CD4-positive, alpha-beta memory T cell (primary cell): ENCODE measurements around the gene NMB. TPM values are rescaled to one million over a fixed set of nuclear protein-coding genes. Genes with fewer than 3 reads are reported as not detected.
A peak's percentile ranks its signal among the peaks of the same experiment; 100 is the strongest.

Experiments
- CTCF ChIA-PET: fragments of 350-600 bp; sonication (Branson Sonifier 250); formaldehyde crosslinking; loops from one replicate; lab custom pipeline; 2021; ENCODE audit warnings: inconsistent platforms; ENCODE audit not compliant: partially characterized antibody; lab: Charles Lee
- POLR2A ChIA-PET: fragments of 350-600 bp; sonication (Branson Sonifier 250); formaldehyde crosslinking; loops from one replicate; lab custom pipeline; 2021; ENCODE audit not compliant: partially characterized antibody; lab: Charles Lee
- DNase-seq, 5 donors: peaks; one replicate each; pipeline versions ENCODE4 v3.0.0 to v3.0.0-alpha.2; 2020 to 2022; ENCODE audit warnings: mixed read lengths in 1 of 5
- H3K27ac ChIP-seq: one replicate; pipeline ENCODE4 v1.7.0; 2013; ENCODE audit warnings: low read depth, low read length
- H3K27me3 ChIP-seq: 2 replicates; pipeline ENCODE4 v1.7.0; 2013; ENCODE audit warnings: mild to moderate bottlenecking, low read length, moderate library complexity; ENCODE audit not compliant: insufficient read depth
- H3K36me3 ChIP-seq: 2 replicates; pipeline ENCODE4 v1.7.0; 2013; ENCODE audit warnings: mild to moderate bottlenecking, low read length, moderate library complexity; ENCODE audit not compliant: insufficient read depth
- H3K4me1 ChIP-seq: 2 replicates; pipeline ENCODE4 v1.7.0; 2013; ENCODE audit warnings: mild to moderate bottlenecking, low read length, moderate library complexity; ENCODE audit not compliant: insufficient read depth
- H3K4me3 ChIP-seq, 2 donors: one replicate each; pipeline ENCODE4 v1.7.0; 2013; ENCODE audit warnings: low read length in 2 of 2, mild to moderate bottlenecking in 1 of 2
- H3K9me3 ChIP-seq, 2 donors: one replicate each; pipeline ENCODE4 v1.7.0; 2013; ENCODE audit warnings: low read length in 2 of 2, control low read depth in 1 of 2; ENCODE audit not compliant: control insufficient read depth in 1 of 2
- H3K27ac Mint-ChIP-seq, 7 donors: one replicate each; pipeline ENCODE4 v1.8.0; 2020 to 2021; ENCODE audit warnings: mixed read lengths in 7 of 7, mild to moderate bottlenecking in 6 of 7, inconsistent platforms in 3 of 7, moderate library complexity in 3 of 7
- H3K27me3 Mint-ChIP-seq, 2 donors: one replicate each; pipeline ENCODE4 v1.8.0; 2020 to 2021; ENCODE audit warnings: mixed read lengths in 2 of 2
- H3K36me3 Mint-ChIP-seq, 2 donors: one replicate each; pipeline ENCODE4 v1.8.0; 2020 to 2021; ENCODE audit warnings: mixed read lengths in 2 of 2, inconsistent platforms in 1 of 2, mild to moderate bottlenecking in 1 of 2
- H3K4me1 Mint-ChIP-seq, 4 donors: one replicate each; pipeline ENCODE4 v1.8.0; 2020 to 2021; ENCODE audit warnings: mixed read lengths in 4 of 4, mild to moderate bottlenecking in 1 of 4
- H3K4me3 Mint-ChIP-seq, 8 donors: one replicate each; pipeline ENCODE4 v1.8.0; 2020 to 2021; ENCODE audit warnings: mixed read lengths in 8 of 8, mild to moderate bottlenecking in 7 of 8, moderate library complexity in 6 of 8, inconsistent platforms in 3 of 8
- H3K9me3 Mint-ChIP-seq, 8 donors: one replicate each; pipeline ENCODE4 v1.8.0; 2020 to 2021; ENCODE audit warnings: mixed read lengths in 8 of 8, mild to moderate bottlenecking in 5 of 8, inconsistent platforms in 3 of 8, moderate library complexity in 1 of 8
- intact Hi-C: fragments of 100-400 bp; cut with micrococcal nuclease; formaldehyde crosslinking; loops from one replicate; pipeline ENCODE4 v1.15.1; 2023
- polyA plus RNA-seq, 2 donors: library from polyadenylated mRNA; unstranded; fragments of 300-500 nt; fragmentation: Illumina TruSeq; gene quantifications; one replicate each; pipeline ENCODE4 v1.2.3, GENCODE V29; 2021
- total RNA-seq, 2 experiments: library from RNA; stranded (reverse); gene quantifications; one replicate each; pipeline ENCODE4 v1.2.3, GENCODE V29; 2021

The NMB gene
- 1 to 10 TPM; 2.4 to 2.5 TPM for total RNA-seq
- 1 to 10 TPM; 4.0 to 4.1 TPM for polyA plus RNA-seq

- H3K36me3 Mint-ChIP-seq: peaks cover 0 to 15% of the 10 kb centered on the region in 2 donors
- peaks cover 0 to 2% (median 0%) of the 10 kb centered on the region in 8 donors for H3K9me3 Mint-ChIP-seq
- Histone ChIP-seq H3K27ac (peak within 1 kb of the TSS; percentile 58), H3K27me3 (no peaks in the 10 kb centered on the region), H3K36me3 (no peaks in the 10 kb centered on the region), H3K9me3 (no peaks in the 10 kb centered on the region), H3K4me3 (peak within 1 kb of the TSS; percentile 39 to 44), H3K4me1 (peaks cover 34% of the 10 kb centered on the region)
- H3K27me3 Mint-ChIP-seq: no peaks in the 10 kb centered on the region
- H3K4me3 Mint-ChIP-seq: peak within 1 kb of the TSS; percentile 77 to 87 (median 81)
- H3K4me1 Mint-ChIP-seq: peaks cover 14 to 52% (median 35%) of the 10 kb centered on the region in 4 donors
- peak; percentile 87 to 90 (median 88) for DNase-seq
- H3K27ac Mint-ChIP-seq: peak within 1 kb of the TSS; percentile 89 to 98 (median 93)
- intact Hi-C loops: loop anchor here (1.0 kb wide), 4 partner anchors 58 to 270 kb away; partner anchors contain the start of genes SEC11A and ZNF592
- CTCF ChIA-PET: interaction anchor here (0.6 to 3.5 kb wide), 28 partner anchors 8 to 270 kb away, joined by 3 to 19 read pairs (median 5); partner anchors contain the start of genes SEC11A and ZSCAN2
- POLR2A ChIA-PET: interaction anchor here (0.6 to 8.8 kb wide), 16 partner anchors 19 to 323 kb away, joined by 3 to 144 read pairs (median 4); partner anchors contain the start of gene SEC11A
These were observed at the start of gene NMB for GRCh38 chr15:84658080-84658787. Gene NMB, minus strand, starts transcription at chr15:84658199. Its CDS starts 47 bp downstream, at chr15:84658152.

DNA sequence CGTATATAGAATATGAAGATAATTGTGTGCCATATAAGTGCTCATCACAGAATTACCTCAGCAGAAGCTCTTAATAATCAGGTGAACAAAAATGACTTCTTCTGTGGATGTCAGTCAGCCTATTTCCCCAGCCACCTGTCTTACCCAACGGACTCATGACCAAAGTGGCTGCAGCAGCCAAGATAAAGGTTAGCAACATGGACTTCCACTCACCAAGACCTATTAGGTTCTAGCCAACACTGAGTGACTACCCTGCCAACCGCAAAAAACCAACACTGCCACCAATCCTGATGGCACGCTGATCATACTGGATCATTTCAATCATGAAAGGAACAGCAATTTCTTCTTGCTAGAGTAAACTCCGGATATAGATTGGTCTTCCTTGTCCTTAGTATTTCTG is 45.8 kb upstream of the NMB start:
- CTCF ChIA-PET: no interaction called here
- no peak for DNase-seq
- H3K9me3 ChIP-seq: no peaks in the 10 kb centered on the region
- Mint-ChIP-seq H3K4me3 (peak overlapping the region in 2 of 8 donors; percentile 13 to 32), H3K4me1 (peaks cover 48 to 80% (median 57%) of the 10 kb centered on the region in 4 donors), H3K27ac (peak overlapping the region in 6 of 7 donors; percentile 16 to 77 (median 56)), H3K9me3 (no peaks in the 10 kb centered on the region), H3K27me3 (no peaks in the 10 kb centered on the region), H3K36me3 (peaks cover 3 to 22% of the 10 kb centered on the region in 2 donors)
- intact Hi-C loops: no loop called here
- no peaks in the 10 kb centered on the region for H3K36me3 ChIP-seq
- POLR2A ChIA-PET: interaction anchor here (1.1 to 6.2 kb wide), 4 partner anchors 12 to 44 kb away, joined by 3 to 31 read pairs (median 18); partner anchors contain the start of genes SEC11A and ZNF592
- peaks cover 56% of the 10 kb centered on the region for H3K4me1 ChIP-seq
- H3K27me3 ChIP-seq: no peaks in the 10 kb centered on the region
- no peak overlapping the region for H3K4me3 ChIP-seq
- H3K27ac ChIP-seq: no peak overlapping the region

- Histone ChIP-seq H3K4me1 (peaks cover 61% of the 10 kb centered on the region), H3K9me3 (no peaks in the 10 kb centered on the region), H3K4me3 (no peak overlapping the region), H3K36me3 (no peaks in the 10 kb centered on the region), H3K27me3 (no peaks in the 10 kb centered on the region), H3K27ac (no peak overlapping the region)
- Mint-ChIP-seq H3K9me3 (no peaks in the 10 kb centered on the region), H3K4me1 (peaks cover 47 to 81% (median 61%) of the 10 kb centered on the region in 4 donors), H3K4me3 (peak overlapping the region in 4 of 8 donors; percentile 2 to 16 (median 9)), H3K27ac (peak overlapping the region in 6 of 7 donors; percentile 22 to 77 (median 50)), H3K27me3 (no peaks in the 10 kb centered on the region), H3K36me3 (peaks cover 0 to 15% of the 10 kb centered on the region in 2 donors)
- intact Hi-C loops: no loop called here
- CTCF ChIA-PET: interaction anchor here (0.9 kb wide), 1 partner anchor 13 kb away, joined by 4 read pairs; the partner anchor contains the start of gene SEC11A
- DNase-seq: no peak
- POLR2A ChIA-PET: interaction anchor here (0.6 to 6.2 kb wide), 5 partner anchors 13 to 1091 kb away, joined by 3 to 31 read pairs (median 6); partner anchors contain the start of genes SEC11A and ZNF592
These were observed 45.0 kb upstream of the NMB start for GRCh38 chr15:84702961-84703482.

GRCh38 chr15:84699538-84700191 is 41.7 kb upstream of the NMB start:
- peaks cover 0 to 13% of the 10 kb centered on the region in 2 donors for H3K36me3 Mint-ChIP-seq
- H3K4me3 ChIP-seq: no peak overlapping the region
- peaks cover 49 to 77% (median 61%) of the 10 kb centered on the region in 4 donors for H3K4me1 Mint-ChIP-seq
- ChIA-PET POLR2A (interaction anchor here (0.6 to 1.2 kb wide), 2 partner anchors 16 to 41 kb away, joined by 3 to 7 read pairs; partner anchors contain the start of genes NMB and SEC11A), CTCF (interaction anchor here (1.3 to 2.2 kb wide), 2 partner anchors 15 to 17 kb away, joined by 6 read pairs; partner anchors contain the start of gene SEC11A)
- H3K27me3 Mint-ChIP-seq: no peaks in the 10 kb centered on the region
- peak overlapping the region; percentile 15 to 76 (median 38) for H3K27ac Mint-ChIP-seq
- H3K27me3 ChIP-seq: no peaks in the 10 kb centered on the region
- H3K4me3 Mint-ChIP-seq: peak overlapping the region in 6 of 8 donors; percentile 9 to 66 (median 52)
- intact Hi-C loops: loop anchor here (10.0 kb wide), 1 partner anchor 45 kb away; the partner anchor contains the start of gene ZNF592
- no peaks in the 10 kb centered on the region for H3K9me3 Mint-ChIP-seq
- no peak for DNase-seq
- H3K4me1 ChIP-seq: peaks cover 66% of the 10 kb centered on the region
- no peak overlapping the region for H3K27ac ChIP-seq
- H3K36me3 ChIP-seq: no peaks in the 10 kb centered on the region
- H3K9me3 ChIP-seq: no peaks in the 10 kb centered on the region

DNA sequence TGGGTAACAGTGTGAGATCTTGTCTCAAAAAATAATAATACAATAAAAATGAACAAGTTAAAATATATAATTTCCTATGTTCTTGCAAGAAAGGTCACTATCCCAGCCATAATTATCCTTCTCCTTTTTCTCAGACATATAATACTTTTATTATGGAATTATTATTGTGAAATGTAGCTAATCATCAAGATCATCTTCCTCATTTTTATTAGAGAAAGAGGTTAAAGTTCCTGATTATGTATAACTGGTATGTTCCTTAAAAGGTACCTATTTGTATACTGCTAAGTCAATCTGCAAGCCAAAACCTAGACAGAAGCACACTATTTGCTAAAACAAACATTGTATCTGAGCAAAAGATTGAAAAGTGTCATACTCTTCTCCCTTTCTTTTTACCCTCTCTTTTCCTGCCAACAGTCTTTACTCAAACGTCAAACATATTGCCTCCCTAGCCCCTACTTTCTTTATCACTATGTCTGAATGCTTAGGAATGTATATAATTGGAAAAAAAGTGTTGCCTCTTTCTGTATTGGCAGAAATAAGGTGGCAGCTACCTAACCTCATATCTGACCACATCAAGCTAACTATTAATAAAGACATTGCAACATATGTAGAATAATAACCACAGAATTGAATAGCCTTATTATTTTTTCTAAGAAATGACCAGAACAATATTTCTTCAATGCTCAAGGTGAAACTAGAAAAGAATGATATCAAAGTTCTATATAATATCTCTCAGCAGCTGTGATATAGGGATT is 39.4 kb upstream of the NMB start:
- Histone ChIP-seq H3K4me3 (no peak overlapping the region), H3K9me3 (no peaks in the 10 kb centered on the region), H3K4me1 (peaks cover 55% of the 10 kb centered on the region), H3K27ac (no peak overlapping the region), H3K36me3 (no peaks in the 10 kb centered on the region), H3K27me3 (no peaks in the 10 kb centered on the region)
- H3K4me1 Mint-ChIP-seq: peaks cover 32 to 63% (median 45%) of the 10 kb centered on the region in 4 donors
- ChIA-PET CTCF (interaction anchor here (0.7 to 1.7 kb wide), 6 partner anchors 10 to 52 kb away, joined by 3 to 8 read pairs (median 4); partner anchors contain the start of gene ZNF592), POLR2A (interaction anchor here (0.6 to 2.3 kb wide), 6 partner anchors 10 to 50 kb away, joined by 3 to 17 read pairs (median 4); partner anchors contain the start of gene SEC11A)
- intact Hi-C loops: loop anchor here (10.0 kb wide), 1 partner anchor 47 kb away; the partner anchor contains the start of gene ZNF592
- H3K27ac Mint-ChIP-seq: peak overlapping the region in 4 of 7 donors; percentile 1 to 78 (median 34)
- peaks cover 3% of the 10 kb centered on the region in 2 donors for H3K36me3 Mint-ChIP-seq
- no peak for DNase-seq
- H3K9me3 Mint-ChIP-seq: no peaks in the 10 kb centered on the region
- peak overlapping the region in 4 of 8 donors; percentile 1 to 41 (median 11) for H3K4me3 Mint-ChIP-seq
- no peaks in the 10 kb centered on the region for H3K27me3 Mint-ChIP-seq

DNA sequence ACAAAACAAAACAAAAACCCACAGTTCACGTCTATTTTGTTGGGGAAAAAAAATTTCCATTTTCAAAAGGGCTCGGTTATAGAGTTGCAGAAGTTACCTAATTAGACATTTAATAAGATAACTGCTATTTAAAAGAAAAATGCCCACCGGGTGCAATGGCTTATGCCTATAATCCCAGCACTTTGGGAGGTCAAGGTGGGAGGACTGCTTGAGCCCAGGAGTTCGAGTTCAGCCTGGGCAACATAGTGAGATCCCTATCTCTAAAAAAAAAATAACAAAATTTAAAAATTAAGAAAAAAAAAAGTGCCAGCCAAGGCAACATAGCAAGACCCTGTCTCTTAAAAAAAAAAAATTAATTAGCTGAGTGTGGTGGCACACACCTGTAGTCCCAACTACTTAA is 38.8 kb upstream of the NMB start:
- H3K4me1 Mint-ChIP-seq: peaks cover 32 to 66% (median 49%) of the 10 kb centered on the region in 4 donors
- Histone ChIP-seq H3K9me3 (no peaks in the 10 kb centered on the region), H3K4me1 (peaks cover 54% of the 10 kb centered on the region), H3K27ac (no peak overlapping the region), H3K36me3 (no peaks in the 10 kb centered on the region), H3K27me3 (no peaks in the 10 kb centered on the region), H3K4me3 (no peak overlapping the region)
- H3K27ac Mint-ChIP-seq: peak overlapping the region in 2 of 7 donors; percentile 31 to 65
- peaks cover 3 to 6% of the 10 kb centered on the region in 2 donors for H3K36me3 Mint-ChIP-seq
- POLR2A ChIA-PET: interaction anchor here (0.6 to 2.3 kb wide), 3 partner anchors 19 to 46 kb away, joined by 3 to 17 read pairs (median 3); partner anchors contain the start of gene SEC11A
- no peaks in the 10 kb centered on the region for H3K27me3 Mint-ChIP-seq
- H3K9me3 Mint-ChIP-seq: no peaks in the 10 kb centered on the region
- intact Hi-C loops: loop anchor here (10.0 kb wide), 1 partner anchor 48 kb away; the partner anchor contains the start of gene ZNF592
- H3K4me3 Mint-ChIP-seq: no peak overlapping the region
- CTCF ChIA-PET: interaction anchor here (1.0 kb wide), 1 partner anchor 17 kb away, joined by 3 read pairs; no protein-coding TSS in a partner anchor
- DNase-seq: no peak
